NCI-H187 (cell line): ENCODE results near the gene RGSL1.

Experiments used
- DNase-seq, 2 experiments: peaks; one replicate each; lab custom pipeline; 2025; lab: John Stamatoyannopoulos, UW

The RGSL1 gene

GRCh38 chr1:182549346-182549745 lies 99.4 kb downstream of the RGSL1 start:
- no peak for DNase-seq

GRCh38 chr1:182549811-182550210 lies 99.9 kb downstream of the RGSL1 start:
- no peak for DNase-seq

GRCh38 chr1:182552527-182552926 lies 102.6 kb downstream of the RGSL1 start:
- DNase-seq, result no peak

- DNase-seq, result no peak
Measured at GRCh38 chr1:182555493-182555892, 105.5 kb downstream of the RGSL1 start.

GRCh38 chr1:182556279-182556678 lies 106.3 kb downstream of the RGSL1 start:
- DNase-seq, result no peak

GRCh38 chr1:182560392-182560984 lies 110.5 kb downstream of the RGSL1 start:
- DNase-seq, result no peak

GRCh38 chr1:182561456-182561855 lies 111.5 kb downstream of the RGSL1 start:
- no peak for DNase-seq

- no peak for DNase-seq
Measured at GRCh38 chr1:182563095-182563494, 113.1 kb downstream of the RGSL1 start.

- DNase-seq, result no peak
Measured at GRCh38 chr1:182564406-182565004, 114.6 kb downstream of the RGSL1 start.

- no peak for DNase-seq
Measured at GRCh38 chr1:182565537-182565936, 115.6 kb downstream of the RGSL1 start.

- DNase-seq, result no peak
Measured at GRCh38 chr1:182567629-182568028, 117.7 kb downstream of the RGSL1 start.

GRCh38 chr1:182568647-182569284 lies 118.8 kb downstream of the RGSL1 start:
- DNase-seq, result no peak

GRCh38 chr1:182569939-182570610 lies 120.1 kb downstream of the RGSL1 start:
- no peak for DNase-seq

- DNase-seq, result no peak
Measured at GRCh38 chr1:182570611-182570970, 120.6 kb downstream of the RGSL1 start.

GRCh38 chr1:182574156-182574555 lies 124.2 kb downstream of the RGSL1 start:
- no peak for DNase-seq

- no peak for DNase-seq
Measured at GRCh38 chr1:182575540-182576149, 125.7 kb downstream of the RGSL1 start.

- no peak for DNase-seq
Measured at GRCh38 chr1:182580736-182581135, 130.8 kb downstream of the RGSL1 start.

GRCh38 chr1:182584746-182585145 lies 134.8 kb downstream of the RGSL1 start:
- DNase-seq, result no peak

- DNase-seq, result no peak
Measured at GRCh38 chr1:182586380-182586779, 136.4 kb downstream of the RGSL1 start.

GRCh38 chr1:182587093-182587492 lies 137.1 kb downstream of the RGSL1 start:
- no peak for DNase-seq

- DNase-seq, result no peak
Measured at GRCh38 chr1:182587666-182588499, 137.9 kb downstream of the RGSL1 start.
